ENCODE data around the gene AREL1.

The AREL1 gene

GRCh38 chr14:74682169-74682952, 30.5 kb downstream of the AREL1 start:
- intact Hi-C loops (cut with DNase I; ENCODE audit: low total_unique reads), result no loop called here
- no peak for DNase-seq
- no peak overlapping the region for H3K27ac ChIP-seq
- no peaks in the 10 kb centered on the region for H3K27me3 ChIP-seq
- peaks cover 36 to 70% (median 46%) of the 10 kb centered on the region in 3 donors for H3K36me3 ChIP-seq
- no peaks in the 10 kb centered on the region for H3K9me3 ChIP-seq
- H3K4me1 ChIP-seq, result peaks cover 0 to 2% (median 0%) of the 10 kb centered on the region in 4 donors
- TF ChIP-seq CTCF (IDR thresholded peaks at IDR 0.05), result no peak
- H3K4me3 ChIP-seq, result no peak overlapping the region

- H3K36me3 ChIP-seq, result peaks cover 13 to 55% (median 46%) of the 10 kb centered on the region in 3 donors
- peak overlapping the region; percentile 17 to 73 for H3K27ac ChIP-seq
- no peak overlapping the region for H3K4me3 ChIP-seq
- peaks cover 0 to 23% (median 5%) of the 10 kb centered on the region in 4 donors for H3K4me1 ChIP-seq
- H3K27me3 ChIP-seq, result no peaks in the 10 kb centered on the region
- no peaks in the 10 kb centered on the region for H3K9me3 ChIP-seq
- no peak for TF ChIP-seq CTCF (IDR thresholded peaks at IDR 0.05)
- intact Hi-C loops (cut with DNase I; ENCODE audit: low total_unique reads), result no loop called here
- no peak for DNase-seq
Observed at GRCh38 chr14:74675219-74675618, 37.7 kb downstream of the AREL1 start.

- Histone ChIP-seq H3K27me3 (no peaks in the 10 kb centered on the region), H3K9me3 (no peaks in the 10 kb centered on the region), H3K4me1 (peaks cover 0 to 28% (median 5%) of the 10 kb centered on the region in 4 donors), H3K4me3 (no peak overlapping the region), H3K27ac (peak overlapping the region; percentile 17 to 73), H3K36me3 (peaks cover 27 to 61% (median 55%) of the 10 kb centered on the region in 3 donors)
- no peak for DNase-seq
- intact Hi-C loops (cut with DNase I; ENCODE audit: low total_unique reads), result no loop called here
- TF ChIP-seq CTCF (IDR thresholded peaks at IDR 0.05), result no peak
Observed at GRCh38 chr14:74673768-74674167, 39.1 kb downstream of the AREL1 start.

- Histone ChIP-seq H3K9me3 (no peaks in the 10 kb centered on the region), H3K27ac (peak overlapping the region; percentile 68 to 73), H3K4me1 (peaks cover 0 to 28% (median 5%) of the 10 kb centered on the region in 4 donors), H3K27me3 (no peaks in the 10 kb centered on the region), H3K4me3 (no peak overlapping the region), H3K36me3 (peaks cover 45 to 79% (median 73%) of the 10 kb centered on the region in 3 donors)
- no peak for TF ChIP-seq CTCF (IDR thresholded peaks at IDR 0.05)
- DNase-seq, result no peak
- intact Hi-C loops (cut with DNase I; ENCODE audit: low total_unique reads), result no loop called here
Observed at GRCh38 chr14:74671789-74672188, 41.1 kb downstream of the AREL1 start.

GRCh38 chr14:74670726-74671411, 42.0 kb downstream of the AREL1 start:
- no peaks in the 10 kb centered on the region for H3K9me3 ChIP-seq
- H3K27ac ChIP-seq, result peak overlapping the region; percentile 68 to 73
- no peak for TF ChIP-seq CTCF (IDR thresholded peaks at IDR 0.05)
- DNase-seq, result no peak
- no peak overlapping the region for H3K4me3 ChIP-seq
- intact Hi-C loops (cut with DNase I; ENCODE audit: low total_unique reads), result no loop called here
- no peaks in the 10 kb centered on the region for H3K27me3 ChIP-seq
- H3K4me1 ChIP-seq, result peaks cover 0 to 30% (median 5%) of the 10 kb centered on the region in 4 donors
- peaks cover 45 to 80% (median 71%) of the 10 kb centered on the region in 3 donors for H3K36me3 ChIP-seq
